GM21360 (cell line): ENCODE results near the gene ESYT1.

Experiments used
- ATAC-seq: cut with Tn5 transposase; IDR thresholded peaks from one replicate; pipeline ENCODE4 v1.9.1; 2021; ENCODE audit warnings: mild to moderate bottlenecking, moderate library complexity; ENCODE audit not compliant: unreplicated experiment

ESYT1 gene

GRCh38 chr12:56126732-56127239 is 1.3 kb upstream of the ESYT1 start:
- no peak for ATAC-seq

- no peak for ATAC-seq
Measured at GRCh38 chr12:56127485-56127887, 581 bp upstream of the ESYT1 start.

- no peak for ATAC-seq
Measured at GRCh38 chr12:56128670-56129205, 671 bp downstream of the ESYT1 start.

- ATAC-seq = no peak
Measured at GRCh38 chr12:56129206-56129941, 1.3 kb downstream of the ESYT1 start.

- ATAC-seq = no peak
Measured at GRCh38 chr12:56129942-56130495, 2.0 kb downstream of the ESYT1 start.

- ATAC-seq = no peak
Measured at GRCh38 chr12:56130876-56131275, 2.8 kb downstream of the ESYT1 start.

GRCh38 chr12:56134897-56135296 is 6.8 kb downstream of the ESYT1 start:
- ATAC-seq = no peak

GRCh38 chr12:56137853-56138571 is 9.9 kb downstream of the ESYT1 start:
- ATAC-seq = no peak

GRCh38 chr12:56141946-56142784 is 14.1 kb downstream of the ESYT1 start:
- no peak for ATAC-seq

GRCh38 chr12:56143217-56143616 is 15.2 kb downstream of the ESYT1 start:
- no peak for ATAC-seq

GRCh38 chr12:56143870-56144269 is 15.8 kb downstream of the ESYT1 start:
- no peak for ATAC-seq

GRCh38 chr12:56145217-56145616 is 17.1 kb downstream of the ESYT1 start:
- ATAC-seq = no peak

- ATAC-seq = no peak
Measured at GRCh38 chr12:56146492-56147460, 18.7 kb downstream of the ESYT1 start.

GRCh38 chr12:56150563-56150962 is 22.5 kb downstream of the ESYT1 start:
- ATAC-seq = no peak

- peak; percentile 24 for ATAC-seq
Measured at GRCh38 chr12:56151672-56152131, 23.6 kb downstream of the ESYT1 start.

- ATAC-seq = peak; percentile 82
Measured at GRCh38 chr12:56152132-56152755, 24.2 kb downstream of the ESYT1 start, which contains the start of gene MYL6B. MYL6B (plus strand) TSS chr12:56152587; CDS start chr12:56153919, 1,332 bp downstream.

- no peak for ATAC-seq
Measured at GRCh38 chr12:56152756-56153677, 24.9 kb downstream of the ESYT1 start.

- ATAC-seq = no peak
Measured at GRCh38 chr12:56153678-56154065, 25.6 kb downstream of the ESYT1 start.
